Activated CD8-positive, alpha-beta memory T cell treated with anti-CD3 and anti-CD28 coated beads, Interleukin-2, amount 50 U/mL, for 1 hour (primary cell): ENCODE results near the gene TSPAN17.
"Not testable (repeated sequence)": the region's sequence is repeated elsewhere in the genome, so short reads cannot be mapped to it uniquely, and the experiment has no call there.

Source experiments
- DNase-seq: peaks from one replicate; pipeline ENCODE4 v3.0.0-alpha.2; 2020; ENCODE audit errors: extremely low read depth

The TSPAN17 gene

DNA sequence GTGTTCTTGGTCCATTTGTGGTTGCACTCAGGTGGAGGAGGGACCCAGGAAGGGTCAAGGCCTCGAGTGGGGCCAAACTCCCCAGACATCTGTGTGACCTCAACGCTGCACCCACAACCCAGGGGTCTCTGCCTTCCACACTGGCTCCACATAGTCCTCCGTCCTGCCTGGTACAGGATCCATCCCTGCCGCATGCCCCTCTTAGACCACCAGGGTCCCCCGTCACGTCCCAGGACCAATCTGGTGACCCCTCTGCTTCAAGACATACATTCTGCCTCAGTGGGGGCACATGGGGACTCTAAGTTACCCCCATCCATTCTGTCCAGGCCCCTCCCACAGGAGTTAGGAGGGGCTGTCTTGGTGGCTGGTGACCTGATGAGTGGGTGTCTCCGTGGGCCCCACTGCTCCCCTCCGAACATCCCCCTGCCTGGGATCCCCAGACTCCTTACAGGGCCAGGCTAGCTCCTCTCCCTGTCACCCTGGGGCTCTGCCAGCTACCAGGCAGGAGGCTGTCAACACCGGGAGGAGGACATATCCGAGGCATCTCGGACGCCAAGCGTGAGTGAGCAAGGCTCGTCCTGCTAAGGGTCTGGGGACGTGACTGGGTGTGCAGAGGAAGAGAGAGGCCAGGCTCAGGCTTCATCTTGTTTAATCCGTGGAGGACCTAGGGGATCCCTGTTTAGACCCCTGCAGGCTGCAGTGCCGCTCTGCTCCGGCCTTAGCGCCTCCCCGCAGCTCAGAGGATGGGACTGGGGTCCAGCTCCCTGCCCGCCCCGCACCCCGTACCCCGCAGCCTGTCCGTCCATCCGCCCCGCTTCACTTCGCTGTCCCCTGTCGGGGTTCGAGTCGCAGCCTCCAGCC is 32.3 kb downstream of the TSPAN17 start:
- DNase-seq, result no peak

DNA sequence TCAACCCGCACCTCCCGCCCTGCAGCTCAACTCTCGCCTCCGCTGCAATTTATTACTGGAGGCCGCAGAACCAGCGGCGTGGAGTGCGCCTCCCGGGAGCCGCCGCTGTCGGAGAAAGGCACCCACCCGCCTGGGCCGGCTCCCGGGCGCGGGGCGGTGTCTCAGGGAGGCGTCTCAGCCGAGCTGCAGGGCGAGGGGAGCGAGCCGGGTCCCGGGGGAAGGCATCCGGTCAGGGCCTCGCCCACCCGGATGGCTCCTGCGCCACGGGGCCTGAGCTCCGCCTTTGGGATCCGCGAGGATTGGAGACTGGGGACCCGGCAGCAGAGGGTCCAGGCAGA is 32.9 kb downstream of the TSPAN17 start:
- DNase-seq, result no peak

DNA sequence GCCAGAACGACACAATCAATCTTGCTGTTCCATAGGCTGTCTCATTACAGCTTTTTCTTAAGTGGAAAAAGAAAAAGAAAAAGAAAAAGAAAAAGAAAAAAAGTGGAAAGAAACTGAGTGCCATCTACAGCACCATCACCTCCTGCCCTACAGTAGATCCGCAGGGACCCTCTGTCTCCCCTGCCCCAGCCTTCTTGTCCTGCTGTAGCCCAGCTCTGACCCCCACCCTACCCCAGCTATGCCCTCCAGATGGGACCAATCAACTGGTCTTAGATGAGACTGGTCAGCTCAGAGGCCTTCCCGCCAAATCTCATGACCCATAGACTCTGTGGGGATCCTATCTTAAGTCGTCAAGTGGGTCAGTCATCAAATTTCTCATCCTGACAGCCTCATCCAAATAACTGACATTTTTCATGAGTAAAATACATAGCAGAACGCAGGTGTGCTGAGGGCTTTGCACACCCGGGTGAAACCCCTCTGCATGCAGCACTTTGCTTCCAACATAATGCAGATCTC is 34.8 kb downstream of the TSPAN17 start:
- DNase-seq, result no peak

DNA sequence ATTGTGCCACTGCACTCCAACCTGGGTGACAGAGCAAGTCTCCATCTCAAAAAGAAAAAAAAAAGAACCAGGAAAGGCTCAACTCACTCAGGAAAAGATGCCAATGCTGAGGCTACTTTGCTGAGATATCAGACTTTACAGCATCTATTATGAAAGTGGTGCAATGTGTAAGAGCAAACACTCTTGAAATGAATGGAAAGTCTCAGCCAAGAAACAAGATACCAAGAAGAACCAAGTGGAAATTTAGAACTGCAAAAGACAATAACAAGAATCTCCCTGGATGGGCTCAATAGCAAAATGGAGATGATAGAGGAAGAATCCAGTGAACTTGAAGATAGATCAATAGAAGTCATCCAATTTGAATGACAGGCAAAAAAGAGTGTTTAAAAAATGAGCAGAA is 37.7 kb downstream of the TSPAN17 start:
- no peak for DNase-seq

DNA sequence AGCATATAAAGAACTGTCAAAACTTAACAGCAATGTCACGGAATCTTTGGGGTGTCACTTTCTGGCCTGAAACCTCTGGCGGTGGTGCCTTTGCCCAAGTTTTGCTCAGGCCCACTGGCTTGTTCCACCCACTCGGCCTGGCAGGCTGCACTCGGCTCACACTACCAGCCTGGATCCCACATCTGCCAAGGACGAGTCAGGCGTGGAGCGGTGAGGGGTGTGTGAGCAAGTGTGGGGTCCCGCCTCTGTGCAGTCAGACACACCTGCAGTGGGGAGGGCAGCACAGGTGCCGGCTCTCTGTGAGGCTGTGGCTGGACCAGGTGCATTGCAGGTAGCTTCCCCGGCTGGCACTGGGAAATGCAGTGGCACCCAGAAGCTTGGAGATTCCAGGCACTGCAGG is 40.0 kb downstream of the TSPAN17 start:
- DNase-seq, result no peak

DNA sequence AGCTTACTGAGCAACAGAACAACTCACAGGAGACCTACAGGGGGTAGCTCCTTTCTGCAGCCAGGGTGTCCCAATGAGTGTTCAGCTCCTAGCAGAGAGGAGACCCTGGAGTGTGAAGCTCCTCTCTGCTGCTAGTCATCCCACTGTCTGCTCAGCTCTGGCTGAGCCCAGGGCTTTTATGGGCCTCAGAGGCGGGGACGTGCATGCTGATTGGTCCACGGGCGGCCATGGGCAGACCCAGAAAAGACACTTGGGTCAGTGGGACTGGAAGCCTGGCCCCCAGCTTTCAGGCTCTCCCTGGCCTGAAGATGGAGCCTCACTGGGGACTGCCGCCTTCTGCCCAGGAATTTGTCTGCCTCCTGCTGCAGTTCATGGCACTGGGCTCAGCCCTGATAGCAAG is 40.6 kb downstream of the TSPAN17 start:
- DNase-seq, result no peak

DNA sequence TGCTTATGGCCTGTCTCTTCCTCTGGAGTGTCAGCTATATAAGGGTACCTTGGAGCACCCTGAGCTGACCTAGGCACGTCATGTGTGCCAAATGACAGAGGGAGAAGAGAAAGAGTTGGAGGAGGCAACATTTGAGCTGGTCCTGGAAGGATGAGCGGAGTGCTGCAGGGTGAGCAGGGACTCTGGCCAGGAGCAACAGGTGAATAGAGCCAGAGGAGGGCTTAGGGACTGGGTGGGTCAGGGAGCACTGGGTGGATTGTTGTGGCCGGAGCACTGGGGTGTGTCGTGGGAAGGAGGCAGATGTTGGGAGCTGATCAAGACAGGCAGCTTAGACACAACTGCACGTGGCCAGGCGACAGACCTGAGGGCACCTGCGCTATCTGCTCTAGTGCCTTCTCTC is 43.6 kb downstream of the TSPAN17 start:
- no peak for DNase-seq

DNA sequence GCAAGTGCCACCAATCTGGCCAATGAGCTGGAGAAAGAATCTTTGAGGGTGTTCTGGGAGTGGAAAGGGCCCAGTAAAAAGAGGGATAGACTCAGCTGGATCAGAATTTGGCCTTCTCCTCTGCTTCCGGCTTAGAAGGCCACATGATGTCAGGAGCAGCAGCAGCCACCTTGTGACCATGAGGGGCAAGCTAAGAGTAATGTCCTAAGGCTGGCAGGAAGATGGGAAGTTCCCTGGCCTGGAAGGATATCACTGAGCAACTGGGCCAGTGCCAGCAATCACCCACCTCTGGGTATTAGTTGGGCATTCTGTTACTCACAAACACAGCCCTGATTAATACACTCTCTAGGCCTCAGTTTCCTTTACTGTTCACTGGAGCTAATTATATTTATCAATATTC is 44.2 kb downstream of the TSPAN17 start:
- DNase-seq, result no peak

DNA sequence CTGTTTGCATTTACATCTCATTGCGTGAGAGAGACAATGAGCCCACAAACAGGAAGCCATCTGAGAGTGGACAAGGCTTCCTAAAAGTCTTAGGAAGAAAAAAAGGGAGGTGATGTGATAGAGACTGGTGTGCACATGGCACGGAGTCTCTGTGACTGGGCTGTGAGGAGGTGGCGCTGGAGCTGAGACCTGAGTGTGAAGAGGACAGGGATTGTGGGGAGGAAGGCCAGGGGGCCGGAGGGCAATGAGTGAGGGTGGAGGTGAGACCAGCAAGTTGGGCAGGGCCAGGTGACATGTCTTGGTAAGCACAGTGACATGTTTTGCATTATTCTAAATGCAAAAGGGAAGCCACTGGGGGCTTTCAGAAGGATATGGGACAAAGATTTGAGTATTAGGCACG is 45.0 kb downstream of the TSPAN17 start:
- DNase-seq, result no peak

DNA sequence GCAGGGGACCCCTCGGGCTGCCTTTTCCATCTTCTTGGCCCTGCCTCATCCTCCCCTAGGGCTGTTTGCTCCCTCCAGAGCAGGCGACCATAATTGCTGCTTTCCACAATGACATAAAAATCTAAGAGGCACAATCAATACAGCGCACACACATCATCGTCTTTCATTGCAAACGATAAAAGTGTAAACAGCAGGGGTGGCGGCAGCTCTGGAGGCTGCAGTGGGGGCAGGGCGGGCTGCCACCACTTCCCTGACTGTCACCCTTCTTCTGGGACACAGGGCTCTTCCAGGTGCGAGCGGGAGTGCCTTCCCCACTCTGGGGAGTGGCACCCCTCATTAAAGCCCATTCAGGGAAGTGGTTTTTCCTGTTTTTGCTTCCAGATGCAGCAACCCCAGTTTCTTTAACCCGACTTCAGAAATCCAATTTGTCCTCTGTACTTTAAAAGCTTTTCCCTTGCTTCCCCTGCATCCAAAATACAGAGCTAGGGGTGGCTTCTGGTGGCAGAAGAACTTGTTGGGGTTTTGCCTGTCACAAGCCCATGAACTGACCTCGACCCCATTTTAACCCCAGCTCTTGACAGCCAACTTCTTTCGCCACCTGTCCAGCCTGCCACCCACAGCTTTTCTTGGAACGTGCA is 45.7 kb downstream of the TSPAN17 start:
- no peak for DNase-seq

DNA sequence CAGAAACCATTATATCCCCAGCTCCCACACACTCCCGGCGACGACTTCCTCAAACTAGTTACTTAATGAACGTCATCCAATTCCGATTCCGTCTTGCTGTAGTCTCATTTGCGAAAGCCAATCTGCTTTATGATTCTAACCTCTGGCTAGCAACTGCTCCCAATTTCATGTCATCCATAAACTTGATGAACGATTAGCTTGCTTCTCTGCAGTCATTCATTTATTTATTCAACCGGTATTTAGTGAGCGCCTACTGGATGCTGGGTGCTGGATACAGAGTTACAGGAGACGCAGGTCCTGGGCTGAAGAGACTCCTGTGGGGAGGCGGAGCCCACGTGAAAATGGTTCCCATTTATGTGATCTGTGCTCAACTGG is 46.2 kb downstream of the TSPAN17 start:
- no peak for DNase-seq

DNA sequence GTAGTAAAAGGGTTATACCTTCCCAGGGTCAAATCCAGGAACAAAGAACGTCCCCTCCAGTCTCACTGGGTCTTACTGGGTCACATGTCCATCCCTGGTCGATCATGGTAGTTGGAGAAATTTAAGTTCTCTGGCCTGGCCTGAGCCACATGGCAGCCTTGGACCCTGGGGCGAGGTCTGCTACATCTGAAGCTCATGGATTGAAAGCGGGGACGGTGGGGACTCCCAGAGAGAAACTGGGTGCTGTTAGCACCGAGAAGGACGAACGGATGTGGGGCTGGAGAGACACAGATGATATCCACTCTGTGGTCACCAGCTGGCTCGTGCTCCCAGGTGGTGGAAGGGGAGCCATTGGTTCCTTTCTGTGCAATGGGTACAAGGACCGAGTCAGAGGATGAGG is 46.9 kb downstream of the TSPAN17 start:
- DNase-seq, result no peak

DNA sequence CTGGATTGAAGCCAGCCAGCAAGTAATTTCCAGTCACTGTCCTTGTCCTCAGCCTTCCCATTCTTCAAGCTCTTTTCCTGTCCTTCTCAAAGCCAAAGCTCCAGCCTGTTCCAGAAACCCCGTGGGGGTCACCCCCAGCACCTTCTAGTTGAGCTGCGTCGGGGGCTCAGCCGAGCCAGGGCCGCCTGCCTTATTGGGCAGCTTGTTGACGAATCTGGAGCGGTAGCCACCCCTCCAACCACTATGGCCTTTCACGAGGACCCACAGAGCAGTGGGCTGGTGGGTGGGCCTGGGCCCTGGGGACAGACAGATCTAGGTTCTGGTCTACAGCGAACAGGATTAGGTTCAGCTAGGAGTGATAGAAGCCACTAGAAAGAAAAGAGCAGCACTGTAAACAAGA is 47.3 kb downstream of the TSPAN17 start:
- no peak for DNase-seq

DNA sequence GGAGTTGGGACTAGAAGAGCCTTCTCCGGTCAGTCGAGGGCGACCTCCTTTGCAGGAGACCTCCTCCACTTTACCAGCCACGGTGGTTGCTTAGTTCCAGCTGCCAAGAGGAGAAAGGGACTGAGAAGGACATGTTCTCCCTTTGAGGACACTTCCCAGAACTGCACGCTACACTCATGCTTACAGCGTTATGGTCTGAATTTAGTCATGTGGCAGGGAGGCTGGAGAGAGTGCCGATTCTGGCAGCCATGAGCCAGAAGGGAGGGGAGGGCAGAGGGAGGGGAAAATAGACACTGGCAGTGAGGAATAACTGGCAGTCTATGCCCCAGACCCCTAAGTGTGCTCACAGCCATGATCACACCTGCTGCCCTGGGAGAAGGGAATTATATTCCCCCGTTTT is 47.8 kb downstream of the TSPAN17 start:
- DNase-seq, result no peak

DNA sequence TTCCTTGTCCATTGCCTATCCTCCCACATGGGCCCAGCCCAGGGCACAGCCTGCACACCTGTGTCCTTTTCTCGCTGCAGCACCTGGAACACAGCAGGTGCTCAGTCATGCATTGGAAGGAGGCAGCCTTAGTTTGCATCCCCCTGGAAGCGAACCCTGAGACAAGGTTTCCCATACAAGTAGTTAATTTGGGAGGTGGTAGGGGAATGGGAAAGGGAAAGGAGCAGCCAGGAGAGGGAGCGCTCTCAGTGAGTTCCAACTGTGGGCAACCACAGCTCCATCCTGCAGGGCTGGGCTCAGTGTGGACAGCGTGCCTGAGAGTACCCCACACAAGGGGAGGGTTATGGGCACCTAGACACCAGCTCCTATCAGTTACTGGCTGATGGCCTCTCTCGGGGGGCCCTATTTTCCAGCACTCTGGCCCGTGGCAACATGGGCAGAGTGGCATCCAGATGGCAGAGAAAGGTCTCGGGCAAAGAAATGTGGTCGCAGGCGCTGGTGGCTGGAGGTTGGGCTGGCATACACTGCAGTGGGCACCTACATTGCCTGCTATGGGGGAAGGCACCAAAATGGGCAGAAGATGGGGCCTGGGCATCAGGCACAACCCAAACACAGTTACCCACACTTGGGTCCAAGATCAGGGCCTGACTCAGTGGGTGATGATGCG is 50.1 kb downstream of the TSPAN17 start:
- no peak for DNase-seq

DNA sequence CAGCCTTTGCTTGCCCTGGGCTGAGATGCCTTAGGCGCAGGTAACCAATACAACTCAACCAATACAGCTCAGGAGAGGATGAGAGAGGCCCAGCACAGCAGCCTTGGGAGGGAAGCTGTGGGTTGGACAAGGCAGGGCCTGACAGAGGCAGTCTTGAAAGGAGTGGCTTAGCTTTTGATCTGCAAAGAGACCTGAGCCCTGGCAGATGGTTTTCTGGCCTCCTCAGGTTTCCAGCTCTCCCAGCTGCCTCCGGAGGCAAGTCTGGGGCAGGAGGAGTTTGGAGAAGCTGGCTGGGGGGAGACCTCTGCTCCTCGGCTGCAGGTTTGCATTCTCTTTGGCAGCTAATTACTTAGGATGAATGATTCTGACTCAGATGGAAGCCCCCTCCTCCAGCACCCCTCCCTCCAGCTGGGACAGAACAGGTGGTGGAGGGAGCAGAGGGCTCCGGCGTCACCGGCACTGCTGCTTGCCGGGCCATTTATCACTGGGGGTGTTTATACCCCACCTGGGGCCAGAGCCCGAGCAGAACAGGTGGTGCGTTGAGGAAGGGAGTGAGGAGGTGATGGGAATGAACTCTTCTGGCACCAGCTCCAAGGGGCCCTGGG is 50.8 kb downstream of the TSPAN17 start:
- DNase-seq, result no peak

DNA sequence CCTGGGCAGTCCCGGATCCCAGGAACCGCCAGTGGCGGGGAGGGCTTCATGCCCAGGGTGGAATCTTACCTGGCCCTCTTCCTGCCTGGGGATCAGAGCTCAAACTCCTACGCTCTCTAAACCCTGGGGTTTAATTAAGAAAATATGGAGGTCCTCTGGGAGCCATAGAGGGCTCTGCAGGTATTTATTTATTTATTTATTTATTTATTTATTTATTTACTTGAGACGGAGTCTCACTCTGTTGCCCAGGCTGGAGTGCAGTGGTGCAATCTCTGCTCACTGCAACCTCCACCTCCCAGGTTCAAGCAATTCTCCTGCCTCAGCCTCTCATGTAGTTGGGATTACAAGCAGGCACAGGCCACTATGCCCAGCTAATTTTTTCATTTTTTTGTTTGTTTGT is 52.2 kb downstream of the TSPAN17 start:
- DNase-seq, result not testable (repeated sequence)

DNA sequence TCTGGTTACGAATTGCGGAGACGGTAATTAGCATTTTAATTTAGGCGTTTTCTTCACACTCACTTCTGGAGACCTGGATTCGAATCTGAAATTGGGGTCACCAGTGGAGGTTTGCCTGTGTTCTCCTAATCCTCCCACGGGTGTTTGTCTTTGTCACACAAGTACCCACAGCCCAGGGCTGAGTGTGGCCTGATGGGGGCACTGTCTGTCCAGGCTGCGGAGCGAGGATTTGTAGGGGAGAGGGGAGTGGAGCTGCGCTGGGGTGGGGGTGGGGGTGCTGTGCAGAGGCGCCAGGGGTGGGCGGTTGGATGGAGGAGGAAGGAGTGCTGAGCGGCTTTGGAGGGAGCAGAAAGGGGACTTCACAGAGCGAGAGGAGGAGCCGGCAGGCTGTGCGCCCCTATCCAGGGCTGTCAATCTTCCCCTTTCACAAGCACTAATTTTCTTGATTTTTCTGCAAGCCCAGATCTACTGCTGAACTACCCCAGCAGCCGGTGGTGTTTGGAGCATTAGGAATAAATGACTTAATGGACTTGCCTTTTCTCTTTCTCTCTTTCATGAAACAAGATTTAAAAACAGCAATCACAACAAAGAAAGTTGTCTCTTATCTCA is 53.1 kb downstream of the TSPAN17 start:
- no peak for DNase-seq

DNA sequence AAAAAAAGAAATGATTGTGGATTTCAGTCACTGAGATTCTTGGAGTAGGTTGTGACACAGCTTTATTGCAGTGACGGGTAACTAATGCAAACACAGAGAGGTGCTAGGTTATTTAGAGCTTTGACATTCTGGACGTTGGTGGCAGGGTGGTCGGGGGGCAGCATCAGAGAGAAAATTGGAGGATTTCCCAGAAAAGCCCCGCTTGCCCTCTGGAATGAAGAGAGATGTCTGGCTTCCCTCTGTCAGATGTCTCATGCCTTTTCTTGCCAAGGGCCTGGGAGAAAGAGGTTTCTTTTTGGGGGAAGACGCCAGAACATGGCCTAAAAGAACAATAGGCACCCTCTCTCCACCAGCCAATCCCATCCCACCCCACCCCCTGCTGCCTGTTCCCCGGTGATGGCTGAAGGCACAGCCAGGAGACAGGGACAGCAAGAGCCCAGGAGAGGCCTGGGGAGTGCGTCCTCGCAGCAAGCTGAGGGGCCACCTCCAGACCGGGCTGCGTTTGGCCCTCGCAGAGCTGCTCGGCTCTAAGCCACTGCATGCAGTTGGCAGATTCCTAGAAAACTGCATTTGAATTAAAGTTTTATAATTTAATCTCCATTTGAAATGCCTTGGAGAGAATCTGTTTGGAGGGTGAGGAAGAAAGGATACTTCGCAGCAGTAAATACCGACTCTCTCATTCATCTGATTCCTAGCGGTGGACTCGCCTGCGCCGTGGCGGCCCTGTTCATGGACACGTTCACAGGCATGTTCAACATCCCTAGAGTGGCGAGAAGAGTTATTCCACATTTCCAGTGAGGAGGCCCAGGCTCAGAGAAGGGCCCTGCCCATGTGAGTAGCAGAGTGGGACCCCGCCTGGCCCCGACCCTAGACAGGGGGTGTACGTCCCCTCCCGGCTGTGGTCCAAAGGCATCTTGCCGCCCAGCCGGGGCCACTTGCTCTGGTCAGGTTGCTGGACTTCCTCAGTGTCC is 55.7 kb downstream of the TSPAN17 start:
- DNase-seq, result no peak

DNA sequence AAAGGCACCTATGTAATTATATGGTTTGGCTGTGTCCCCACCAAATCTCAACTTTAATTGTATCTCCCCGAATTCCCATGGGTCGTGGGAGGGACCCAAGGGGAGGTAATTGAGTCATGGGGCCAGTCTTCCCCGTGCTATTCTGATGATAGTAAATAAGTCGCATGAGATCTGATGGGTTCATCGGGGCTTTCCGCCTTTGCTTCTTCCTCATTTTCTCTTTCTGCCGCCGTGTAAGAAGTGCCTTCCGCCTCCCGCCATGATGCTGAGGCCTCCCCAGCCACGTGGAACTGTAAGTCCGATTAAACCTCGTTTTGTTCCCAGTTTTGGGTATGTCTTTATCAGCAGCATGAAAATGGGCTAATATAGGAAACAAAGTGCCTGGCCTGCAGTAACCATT is 56.6 kb downstream of the TSPAN17 start:
- no peak for DNase-seq

DNA sequence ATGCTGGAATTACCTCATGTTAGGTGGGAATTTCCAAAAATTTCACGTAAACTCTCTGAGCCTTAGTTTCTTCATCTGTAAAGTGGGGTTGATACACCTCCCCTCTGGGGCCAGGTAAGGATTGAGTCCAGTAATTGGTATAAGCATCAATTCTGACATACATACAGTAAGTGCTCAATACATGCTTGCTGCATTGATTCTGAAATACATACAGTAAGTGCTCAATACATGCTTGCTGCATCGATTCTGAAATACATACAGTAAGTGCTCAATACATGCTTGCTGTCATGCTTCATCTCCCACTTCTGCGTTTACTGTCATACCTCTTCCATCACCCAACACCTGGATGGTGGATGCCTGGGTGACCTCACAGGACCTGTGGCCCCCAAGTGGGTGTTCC is 57.1 kb downstream of the TSPAN17 start:
- no peak for DNase-seq
